Esophagus muscularis mucosa (tissue), 4 donors: ENCODE results near the gene TRDN. TPM values are rescaled to one million over a fixed set of nuclear protein-coding genes. Genes with fewer than 3 reads are reported as not detected.

Source experiments
- DNase-seq: peaks from one replicate; pipeline ENCODE4 v3.0.0-alpha.2; 2017; ENCODE audit errors: extremely low spot score
- H3K27ac ChIP-seq, 4 donors: fragments of 200-600 bp; sonication (generic); replicated peaks in 1 of 4; 1 replicate in 3 of 4; 2 replicates in 1 of 4; pipeline ENCODE4 v1.5.1; 2016 to 2019; ENCODE audit warnings: mild to moderate bottlenecking in 1 of 4
- H3K27me3 ChIP-seq, 4 donors: fragments of 200-600 bp; sonication (generic); one replicate each; pipeline versions ENCODE4 v1.5.1 to v1.6.0; 2016 to 2019
- H3K36me3 ChIP-seq, 4 donors: fragments of 200-600 bp; sonication (generic); one replicate each; pipeline ENCODE4 v1.5.1; 2016 to 2019
- H3K4me1 ChIP-seq, 4 donors: fragments of 200-600 bp; sonication (generic); one replicate each; pipeline ENCODE4 v1.5.1; 2016 to 2019
- H3K4me3 ChIP-seq, 4 donors: fragments of 200-600 bp; sonication (generic); 1 replicate in 2 of 4; 2 replicates in 2 of 4; pipeline ENCODE4 v1.5.1; 2016 to 2019; ENCODE audit warnings: mild to moderate bottlenecking in 4 of 4, moderate library complexity in 1 of 4
- H3K9me3 ChIP-seq, 4 donors: fragments of 200-600 bp; sonication (generic); 1 replicate in 3 of 4; 2 replicates in 1 of 4; pipeline ENCODE4 v1.5.1; 2016 to 2019
- CTCF ChIP-seq, 3 experiments: fragments of 200-600 bp in 2 of 3; fragments of 450-650 bp in 1 of 3; sonication (generic) in 2 of 3; IDR thresholded peaks; one replicate each; pipeline ENCODE4 v1.5.1; 2017 to 2019; ENCODE audit warnings: antibody characterized with exemption in 3 of 3, mild to moderate bottlenecking in 2 of 3, moderate library complexity in 1 of 3
- EP300 ChIP-seq: sonication (generic); formaldehyde crosslinking; IDR thresholded peaks from one replicate; pipeline ENCODE4 v1.6.1; 2017; ENCODE audit warnings: antibody characterized with exemption
- POLR2A ChIP-seq: fragments of 450-650 bp; IDR thresholded peaks from one replicate; pipeline ENCODE4 v1.6.1; 2017; ENCODE audit warnings: antibody characterized with exemption, moderate library complexity, mild to moderate bottlenecking, low read depth
- POLR2AphosphoS5 ChIP-seq, 2 donors: sonication (generic); formaldehyde crosslinking; IDR thresholded peaks; one replicate each; pipeline ENCODE4 v1.6.1; 2017; ENCODE audit warnings: antibody characterized with exemption in 2 of 2
- WGBS: methylation state at CpG from one replicate; pipeline ENCODE4 v1.1.5; 2018; 5-methylcytosine and 5-hydroxymethylcytosine counted together
- intact Hi-C: fragments of 100-400 bp; cut with DNase I; formaldehyde crosslinking; loops from one replicate; pipeline ENCODE4 v1.15.1; 2023
- total RNA-seq, 4 donors: library from RNA; depleted of rRNA; stranded (reverse); fragments of >200 nt; gene quantifications; one replicate each; pipeline versions ENCODE4 v1.1.0 to v1.2.1, GENCODE V29; 2016

TRDN gene
- total RNA-seq, 4 donors from 2014 or later = not detected

DNA sequence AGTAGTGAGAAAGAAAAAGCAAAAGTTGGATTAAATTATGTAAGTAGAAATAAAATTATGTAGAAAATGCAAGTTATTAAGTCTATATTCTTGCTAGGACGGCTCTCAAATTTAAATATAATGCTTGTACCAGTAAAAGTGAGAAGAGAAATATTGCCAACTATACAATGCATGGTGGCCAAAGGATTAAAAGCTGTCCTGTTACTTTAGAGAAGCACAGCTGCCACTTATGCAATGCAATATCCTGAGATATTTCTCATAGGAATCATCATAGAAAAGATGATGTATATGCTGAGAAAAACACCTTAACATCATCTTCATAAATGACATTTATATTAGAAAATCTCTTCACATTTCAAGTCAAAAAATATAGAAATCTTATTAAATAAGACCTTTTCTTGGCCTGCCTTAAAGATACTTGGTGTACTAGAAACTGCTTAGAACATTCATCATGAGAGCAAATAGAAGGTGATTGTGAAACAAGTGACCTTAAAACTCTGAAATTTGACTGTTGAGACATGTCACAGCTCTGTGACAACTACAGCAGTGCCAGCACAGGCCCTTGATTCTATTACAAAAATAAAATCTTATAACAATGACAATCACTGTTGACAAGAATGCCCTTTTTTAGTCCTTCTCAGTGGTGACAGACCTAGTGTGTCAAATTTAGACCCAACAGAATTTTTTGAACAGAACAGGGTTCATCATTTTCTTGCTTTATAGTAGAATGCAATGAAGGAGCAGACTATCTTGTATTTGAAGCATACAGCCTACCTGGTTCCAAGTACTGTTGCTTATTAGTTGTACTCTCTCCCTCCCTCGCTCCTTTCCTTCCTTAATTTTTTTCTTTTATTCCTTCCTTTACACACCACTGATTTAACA lies 467.6 kb downstream of the TRDN start:
- no peaks in the 10 kb centered on the region for H3K9me3 ChIP-seq
- intact Hi-C loops = no loop called here
- no peak overlapping the region for H3K27ac ChIP-seq
- TF ChIP-seq EP300 = no peak
- no peak for TF ChIP-seq CTCF (IDR thresholded peaks at IDR 0.05)
- TF ChIP-seq POLR2A = no peak
- no peak for TF ChIP-seq POLR2AphosphoS5 (IDR thresholded peaks at IDR 0.05)
- 66% methylated on average over 2 of the region's 2 CpGs for WGBS
- no peaks in the 10 kb centered on the region for H3K27me3 ChIP-seq
- DNase-seq = no peak
- no peak overlapping the region for H3K4me3 ChIP-seq
- H3K4me1 ChIP-seq = no peaks in the 10 kb centered on the region
- H3K36me3 ChIP-seq = no peaks in the 10 kb centered on the region

DNA sequence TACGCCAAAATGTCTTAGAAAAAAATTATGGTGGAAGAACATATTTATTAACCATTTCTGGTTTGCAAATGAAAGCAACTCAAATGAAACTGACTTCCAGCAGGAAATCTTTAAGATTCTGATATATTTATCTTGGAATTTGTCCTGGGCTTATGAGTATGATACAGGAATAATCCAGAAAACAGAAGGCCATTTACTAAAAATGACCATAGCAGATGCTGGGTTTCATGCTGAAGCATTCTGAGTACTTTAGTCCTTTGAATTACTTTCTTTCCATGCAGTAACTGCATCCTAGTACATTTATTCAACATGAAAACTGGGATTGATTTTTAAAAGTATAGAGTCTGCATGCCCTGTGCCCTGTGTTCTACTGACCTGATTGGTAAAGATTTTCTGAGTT lies 468.3 kb downstream of the TRDN start:
- no peaks in the 10 kb centered on the region for H3K27me3 ChIP-seq
- no peaks in the 10 kb centered on the region for H3K4me1 ChIP-seq
- TF ChIP-seq POLR2AphosphoS5 (IDR thresholded peaks at IDR 0.05) (no peak), POLR2A (no peak), EP300 (no peak), CTCF (IDR thresholded peaks at IDR 0.05) (no peak)
- no peaks in the 10 kb centered on the region for H3K36me3 ChIP-seq
- WGBS = 96% methylated on average over 1 of the region's 1 CpG
- H3K27ac ChIP-seq = no peak overlapping the region
- no peak for DNase-seq
- H3K9me3 ChIP-seq = no peaks in the 10 kb centered on the region
- no peak overlapping the region for H3K4me3 ChIP-seq
- intact Hi-C loops = no loop called here

Other genes with a start within 250 kb of the TRDN start
- gene NKAIN2, start 166.9 kb upstream of the TRDN start, total RNA-seq = under 1 TPM in 3 of 4 donors, not detected in 1; 0.11 to 0.66 (median 0.13) TPM